ENCODE data around the gene NKX2-1. TPM values are rescaled to one million over a fixed set of nuclear protein-coding genes. Genes with fewer than 3 reads are reported as not detected.

NKX2-1 gene
- total and polyA plus RNA-seq, 2 donors from 2014 or later, result not detected

DNA sequence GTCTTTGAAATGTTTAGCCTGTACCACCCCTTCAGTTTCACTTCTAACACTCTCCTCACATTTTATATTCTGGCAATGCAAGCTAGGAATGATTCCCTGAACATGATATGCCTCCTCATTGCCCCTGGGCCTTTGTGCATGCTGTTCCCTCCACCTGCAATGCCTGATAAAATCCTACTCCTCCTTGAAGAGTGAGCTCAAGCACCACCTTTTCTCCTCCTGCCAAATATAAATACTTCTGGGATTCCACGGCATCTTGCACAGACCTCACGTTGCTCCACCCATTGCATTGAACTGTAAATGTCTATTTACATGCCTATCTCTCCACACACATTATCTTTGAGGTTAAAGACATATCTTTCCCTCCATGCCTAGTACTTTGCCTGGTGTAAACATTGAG is 21.1 kb downstream of the NKX2-1 start:
- H3K9me3 ChIP-seq (ENCODE audit: control insufficient read depth in 2 of 3, insufficient read depth in 1 of 3, low read length in 3 of 3), result no peaks in the 10 kb centered on the region
- TF ChIP-seq, protein P1, sequence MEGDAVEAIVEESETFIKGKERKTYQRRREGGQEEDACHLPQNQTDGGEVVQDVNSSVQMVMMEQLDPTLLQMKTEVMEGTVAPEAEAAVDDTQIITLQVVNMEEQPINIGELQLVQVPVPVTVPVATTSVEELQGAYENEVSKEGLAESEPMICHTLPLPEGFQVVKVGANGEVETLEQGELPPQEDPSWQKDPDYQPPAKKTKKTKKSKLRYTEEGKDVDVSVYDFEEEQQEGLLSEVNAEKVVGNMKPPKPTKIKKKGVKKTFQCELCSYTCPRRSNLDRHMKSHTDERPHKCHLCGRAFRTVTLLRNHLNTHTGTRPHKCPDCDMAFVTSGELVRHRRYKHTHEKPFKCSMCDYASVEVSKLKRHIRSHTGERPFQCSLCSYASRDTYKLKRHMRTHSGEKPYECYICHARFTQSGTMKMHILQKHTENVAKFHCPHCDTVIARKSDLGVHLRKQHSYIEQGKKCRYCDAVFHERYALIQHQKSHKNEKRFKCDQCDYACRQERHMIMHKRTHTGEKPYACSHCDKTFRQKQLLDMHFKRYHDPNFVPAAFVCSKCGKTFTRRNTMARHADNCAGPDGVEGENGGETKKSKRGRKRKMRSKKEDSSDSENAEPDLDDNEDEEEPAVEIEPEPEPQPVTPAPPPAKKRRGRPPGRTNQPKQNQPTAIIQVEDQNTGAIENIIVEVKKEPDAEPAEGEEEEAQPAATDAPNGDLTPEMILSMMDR (IDR thresholded peaks at IDR 0.05; ENCODE audit: borderline replicate concordance, extremely low read depth, insufficient read depth), result no peak
- no peaks in the 10 kb centered on the region for H3K4me1 ChIP-seq (ENCODE audit: control insufficient read depth in 2 of 3, insufficient read depth in 2 of 3, low read depth in 1 of 3, low read length in 3 of 3)
- intact Hi-C loops (cut with DNase I), result no loop called here
- DNase-seq (no peak), FAIRE-seq (no peak)
- H3K9ac ChIP-seq (ENCODE audit: low read length in 3 of 3), result no peak overlapping the region
- no peak overlapping the region for H3K4me3 ChIP-seq (ENCODE audit: low read length in 3 of 3)
- peaks cover 51% of the 10 kb centered on the region for H3K27me3 ChIP-seq (ENCODE audit: control insufficient read depth, insufficient read depth, low read length)
- H3K27ac ChIP-seq (ENCODE audit: low read depth in 2 of 2, low read length in 2 of 2), result no peak overlapping the region
- no peaks in the 10 kb centered on the region for H3K36me3 ChIP-seq (ENCODE audit: control insufficient read depth in 2 of 3, insufficient read depth in 3 of 3, low read length in 3 of 3)

DNA sequence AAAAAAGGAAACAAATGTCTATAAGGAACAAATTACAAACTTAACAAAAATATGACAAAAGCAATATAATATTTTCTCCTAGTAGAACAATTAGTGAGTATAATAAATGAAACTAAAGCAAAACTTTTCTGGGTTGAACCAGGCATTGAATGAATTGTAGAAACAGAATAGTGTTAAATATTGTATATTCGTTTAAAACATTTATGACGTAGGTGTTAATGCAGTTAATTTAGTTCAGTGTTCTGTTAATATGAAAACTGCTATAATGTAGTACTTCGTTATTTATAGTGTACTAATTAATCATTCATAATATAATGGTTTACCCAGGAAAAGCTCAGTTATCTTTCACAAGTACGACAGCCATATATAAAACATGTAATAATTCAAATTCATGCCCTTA is 23.7 kb downstream of the NKX2-1 start:
- no peak overlapping the region for H3K9ac ChIP-seq (ENCODE audit: low read length in 3 of 3)
- peaks cover 44% of the 10 kb centered on the region for H3K27me3 ChIP-seq (ENCODE audit: control insufficient read depth, insufficient read depth, low read length)
- FAIRE-seq, result no peak
- TF ChIP-seq, protein P1 (IDR thresholded peaks at IDR 0.05; ENCODE audit: borderline replicate concordance, extremely low read depth, insufficient read depth), result no peak
- intact Hi-C loops (cut with DNase I), result no loop called here
- H3K27ac ChIP-seq (ENCODE audit: low read depth in 2 of 2, low read length in 2 of 2), result no peak overlapping the region
- no peaks in the 10 kb centered on the region for H3K9me3 ChIP-seq (ENCODE audit: control insufficient read depth in 2 of 3, insufficient read depth in 1 of 3, low read length in 3 of 3)
- H3K4me1 ChIP-seq (ENCODE audit: control insufficient read depth in 2 of 3, insufficient read depth in 2 of 3, low read depth in 1 of 3, low read length in 3 of 3), result no peaks in the 10 kb centered on the region
- no peak overlapping the region for H3K4me3 ChIP-seq (ENCODE audit: low read length in 3 of 3)
- H3K36me3 ChIP-seq (ENCODE audit: control insufficient read depth in 2 of 3, insufficient read depth in 3 of 3, low read length in 3 of 3), result no peaks in the 10 kb centered on the region
- no peak for DNase-seq

DNA sequence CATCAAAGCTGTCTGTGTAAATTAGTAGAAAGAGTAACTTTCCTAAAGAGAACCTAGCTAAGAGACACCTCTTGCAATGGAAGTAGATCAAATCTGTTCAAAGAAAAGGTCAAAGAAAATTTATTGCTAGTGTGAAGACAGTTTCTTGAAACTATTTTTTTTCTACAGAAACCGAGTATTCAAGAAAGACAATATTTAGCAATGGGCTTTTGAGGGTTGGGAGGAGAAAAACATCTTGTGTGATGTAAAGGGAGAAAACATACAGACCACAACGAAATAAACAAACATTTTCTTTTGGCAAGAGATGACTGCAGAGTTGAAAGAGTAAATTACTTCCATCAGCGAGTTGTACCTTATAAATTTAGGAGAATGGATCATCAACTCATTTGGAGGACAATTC is 24.4 kb downstream of the NKX2-1 start:
- Histone ChIP-seq H3K9ac (ENCODE audit: low read length in 3 of 3) (no peak overlapping the region), H3K27me3 (ENCODE audit: control insufficient read depth, insufficient read depth, low read length) (peaks cover 44% of the 10 kb centered on the region), H3K9me3 (ENCODE audit: control insufficient read depth in 2 of 3, insufficient read depth in 1 of 3, low read length in 3 of 3) (no peaks in the 10 kb centered on the region), H3K4me3 (ENCODE audit: low read length in 3 of 3) (no peak overlapping the region), H3K4me1 (ENCODE audit: control insufficient read depth in 2 of 3, insufficient read depth in 2 of 3, low read depth in 1 of 3, low read length in 3 of 3) (no peaks in the 10 kb centered on the region), H3K36me3 (ENCODE audit: control insufficient read depth in 2 of 3, insufficient read depth in 3 of 3, low read length in 3 of 3) (no peaks in the 10 kb centered on the region), H3K27ac (ENCODE audit: low read depth in 2 of 2, low read length in 2 of 2) (no peak overlapping the region)
- intact Hi-C loops (cut with DNase I), result no loop called here
- peak in 1 of 5 donors; percentile 39 for DNase-seq
- TF ChIP-seq, protein P1 (IDR thresholded peaks at IDR 0.05; ENCODE audit: borderline replicate concordance, extremely low read depth, insufficient read depth), result no peak
- FAIRE-seq, result no peak

DNA sequence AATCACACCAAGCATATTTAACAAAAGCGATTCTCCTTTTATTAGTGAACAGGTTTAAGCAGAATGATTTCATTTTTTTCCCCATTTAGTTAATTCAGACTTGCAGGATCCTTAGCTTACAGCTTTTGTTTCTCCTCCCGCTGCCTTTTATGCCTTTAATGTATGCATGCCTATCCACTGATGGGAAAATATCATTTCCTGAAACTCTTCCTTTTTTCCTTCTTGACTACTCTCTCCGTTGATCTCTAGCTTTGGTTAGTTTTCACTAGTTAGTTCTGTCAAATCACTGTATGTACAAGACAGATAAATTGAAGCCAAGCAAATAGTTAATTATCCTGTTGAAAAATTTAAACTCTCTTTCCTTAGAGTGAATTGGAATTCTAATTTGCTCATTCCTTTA is 26.3 kb downstream of the NKX2-1 start:
- Histone ChIP-seq H3K36me3 (ENCODE audit: control insufficient read depth in 2 of 3, insufficient read depth in 3 of 3, low read length in 3 of 3) (no peaks in the 10 kb centered on the region), H3K27ac (ENCODE audit: low read depth in 2 of 2, low read length in 2 of 2) (no peak overlapping the region), H3K9ac (ENCODE audit: low read length in 3 of 3) (no peak overlapping the region), H3K4me1 (ENCODE audit: control insufficient read depth in 2 of 3, insufficient read depth in 2 of 3, low read depth in 1 of 3, low read length in 3 of 3) (no peaks in the 10 kb centered on the region), H3K4me3 (ENCODE audit: low read length in 3 of 3) (no peak overlapping the region), H3K9me3 (ENCODE audit: control insufficient read depth in 2 of 3, insufficient read depth in 1 of 3, low read length in 3 of 3) (no peaks in the 10 kb centered on the region), H3K27me3 (ENCODE audit: control insufficient read depth, insufficient read depth, low read length) (peaks cover 42% of the 10 kb centered on the region)
- intact Hi-C loops (cut with DNase I), result no loop called here
- no peak for FAIRE-seq
- TF ChIP-seq, protein P1 (IDR thresholded peaks at IDR 0.05; ENCODE audit: borderline replicate concordance, extremely low read depth, insufficient read depth), result no peak
- DNase-seq, result peak in 1 of 5 donors; percentile 9

Data from kidney (tissue), 14 donors.